Measurements from ENCODE around the gene ACTR1B.

Gene ACTR1B

DNA sequence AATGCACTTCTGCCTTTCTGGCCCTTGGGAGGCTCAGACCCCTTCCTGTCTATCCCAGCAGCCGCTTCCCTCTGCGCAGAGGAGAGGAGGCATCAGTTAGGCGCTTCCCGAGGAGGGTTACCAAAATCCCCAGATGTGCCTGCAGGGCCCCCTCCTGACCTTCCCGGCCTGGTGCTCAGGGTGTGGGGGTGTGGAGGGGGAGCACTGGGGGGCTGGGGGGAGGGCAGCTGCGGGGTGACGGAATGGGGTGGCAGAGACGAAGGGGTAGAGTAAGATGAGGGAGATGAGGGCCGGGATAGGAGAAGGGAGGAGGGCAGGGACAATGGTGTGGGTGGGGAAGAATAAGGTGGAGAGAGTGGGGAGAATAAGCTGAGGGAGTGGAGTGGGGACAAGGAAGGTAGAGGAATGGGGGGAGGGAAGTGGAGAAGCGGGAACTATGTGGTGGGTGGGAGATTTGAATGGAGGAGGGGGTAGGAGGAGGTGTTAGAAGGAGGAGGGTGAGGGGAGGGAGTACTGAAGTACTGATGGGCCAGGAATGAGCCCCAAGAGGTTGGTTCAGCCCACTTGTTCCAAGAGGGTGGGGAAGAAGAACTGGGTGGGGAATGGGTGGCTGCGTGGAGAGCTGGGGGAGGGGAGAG is 43.0 kb upstream of the ACTR1B start:
- no peak overlapping the region for H3K27ac ChIP-seq
- no peak for TF ChIP-seq ZFX (IDR thresholded peaks at IDR 0.05)
- TF ChIP-seq, protein P1, sequence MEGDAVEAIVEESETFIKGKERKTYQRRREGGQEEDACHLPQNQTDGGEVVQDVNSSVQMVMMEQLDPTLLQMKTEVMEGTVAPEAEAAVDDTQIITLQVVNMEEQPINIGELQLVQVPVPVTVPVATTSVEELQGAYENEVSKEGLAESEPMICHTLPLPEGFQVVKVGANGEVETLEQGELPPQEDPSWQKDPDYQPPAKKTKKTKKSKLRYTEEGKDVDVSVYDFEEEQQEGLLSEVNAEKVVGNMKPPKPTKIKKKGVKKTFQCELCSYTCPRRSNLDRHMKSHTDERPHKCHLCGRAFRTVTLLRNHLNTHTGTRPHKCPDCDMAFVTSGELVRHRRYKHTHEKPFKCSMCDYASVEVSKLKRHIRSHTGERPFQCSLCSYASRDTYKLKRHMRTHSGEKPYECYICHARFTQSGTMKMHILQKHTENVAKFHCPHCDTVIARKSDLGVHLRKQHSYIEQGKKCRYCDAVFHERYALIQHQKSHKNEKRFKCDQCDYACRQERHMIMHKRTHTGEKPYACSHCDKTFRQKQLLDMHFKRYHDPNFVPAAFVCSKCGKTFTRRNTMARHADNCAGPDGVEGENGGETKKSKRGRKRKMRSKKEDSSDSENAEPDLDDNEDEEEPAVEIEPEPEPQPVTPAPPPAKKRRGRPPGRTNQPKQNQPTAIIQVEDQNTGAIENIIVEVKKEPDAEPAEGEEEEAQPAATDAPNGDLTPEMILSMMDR (conservative IDR thresholded peaks at IDR 0.05) = no peak

DNA sequence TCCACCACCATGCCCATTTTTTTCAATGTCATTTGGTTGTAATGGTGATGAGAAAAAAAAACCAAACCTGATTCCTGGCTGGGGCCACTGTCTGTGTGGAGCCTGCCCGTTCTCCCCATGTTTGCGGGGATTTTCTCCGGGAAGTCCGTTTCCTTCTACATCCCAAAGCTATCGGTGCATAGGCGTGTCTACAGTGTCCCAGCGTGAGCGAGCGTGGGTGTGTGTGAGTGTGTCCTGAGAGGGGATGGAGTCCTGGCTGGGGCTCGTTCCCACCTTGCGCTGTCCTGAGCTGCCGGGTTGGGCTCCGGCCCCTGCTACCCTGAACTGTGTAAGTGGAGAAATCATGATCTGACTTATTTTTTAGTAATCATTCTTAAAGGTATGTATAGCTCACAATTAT is 42.3 kb upstream of the ACTR1B start:
- no peak overlapping the region for H3K27ac ChIP-seq
- no peak for TF ChIP-seq ZFX (IDR thresholded peaks at IDR 0.05)
- TF ChIP-seq, protein P1 (conservative IDR thresholded peaks at IDR 0.05) = no peak

DNA sequence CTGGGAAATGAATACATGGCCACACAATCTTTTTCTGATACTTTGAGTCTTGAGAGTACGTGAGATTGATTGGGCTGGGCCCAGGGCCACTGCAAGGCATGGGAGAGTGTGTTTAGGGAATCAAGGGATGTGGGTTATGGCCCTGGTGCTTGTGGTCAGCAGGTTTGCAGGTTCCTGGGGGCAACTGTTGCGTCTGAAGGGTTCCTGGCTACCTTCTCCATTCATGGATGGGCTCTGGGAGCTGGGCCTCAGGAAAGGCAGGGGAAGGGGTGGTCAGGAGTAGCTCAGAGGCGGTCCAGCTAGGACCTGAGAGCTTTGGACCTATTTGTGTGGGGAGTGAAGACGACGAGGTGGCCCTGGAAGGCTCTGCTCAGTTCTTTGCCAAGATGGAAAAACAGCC is 41.1 kb upstream of the ACTR1B start:
- TF ChIP-seq, protein P1 (conservative IDR thresholded peaks at IDR 0.05) = no peak
- no peak for TF ChIP-seq ZFX (IDR thresholded peaks at IDR 0.05)
- H3K27ac ChIP-seq = no peak overlapping the region

DNA sequence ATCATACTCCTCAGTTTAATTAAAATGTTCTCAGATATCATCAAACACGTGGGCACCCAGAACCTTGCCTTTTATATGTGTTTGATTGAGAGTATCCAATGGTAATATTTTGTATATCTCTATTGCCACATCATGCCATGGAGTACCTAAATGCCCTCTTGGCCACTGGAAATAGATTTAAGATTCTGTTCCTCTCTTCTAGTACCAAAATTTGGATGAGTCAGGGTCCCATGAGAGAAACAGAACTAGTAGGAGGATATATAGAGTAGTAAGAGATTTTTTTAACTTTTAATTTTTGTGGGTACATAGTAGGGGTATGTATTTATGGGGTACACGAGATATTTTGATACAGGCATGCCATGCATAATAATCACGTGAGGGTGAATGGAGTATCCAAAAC is 39.9 kb upstream of the ACTR1B start:
- TF ChIP-seq, protein P1 (conservative IDR thresholded peaks at IDR 0.05) = no peak
- TF ChIP-seq ZFX (IDR thresholded peaks at IDR 0.05) = no peak
- no peak overlapping the region for H3K27ac ChIP-seq

- no peak overlapping the region for H3K27ac ChIP-seq
- TF ChIP-seq, protein P1 (conservative IDR thresholded peaks at IDR 0.05) = no peak
- TF ChIP-seq ZFX (IDR thresholded peaks at IDR 0.05) = no peak
Observed at GRCh38 chr2:97702731-97703470, 39.1 kb upstream of the ACTR1B start.

GRCh38 chr2:97701851-97702465 is 38.1 kb upstream of the ACTR1B start:
- TF ChIP-seq ZFX (IDR thresholded peaks at IDR 0.05) = no peak
- TF ChIP-seq, protein P1 (conservative IDR thresholded peaks at IDR 0.05) = no peak
- H3K27ac ChIP-seq = no peak overlapping the region

GRCh38 chr2:97701186-97701585 is 37.3 kb upstream of the ACTR1B start:
- no peak overlapping the region for H3K27ac ChIP-seq
- TF ChIP-seq, protein P1 (conservative IDR thresholded peaks at IDR 0.05) = no peak
- no peak for TF ChIP-seq ZFX (IDR thresholded peaks at IDR 0.05)

Data from C4-2B (cell line).